CD4-positive, alpha-beta T cell (primary cell): ENCODE results near the gene RAP1A. TPM values are rescaled to one million over a fixed set of nuclear protein-coding genes. Genes with fewer than 3 reads are reported as not detected.
A peak's percentile ranks its signal among the peaks of the same experiment; 100 is the strongest.

Experiments used
- ATAC-seq: fragments of 200-7000 bp; cut with Tn5 transposase; one replicate; pipeline ENCODE4 v1.10.0; 2022; ENCODE audit warnings: mild to moderate bottlenecking; ENCODE audit not compliant: poor library complexity
- CTCF ChIA-PET: fragments of 350-600 bp; sonication (Branson Sonifier 250); formaldehyde crosslinking; loops from one replicate; lab custom pipeline; 2021; ENCODE audit warnings: antibody characterized with exemption, inconsistent platforms; lab: Charles Lee
- POLR2A ChIA-PET: fragments of 350-600 bp; sonication (Branson Sonifier 250); formaldehyde crosslinking; loops from one replicate; lab custom pipeline; 2021; ENCODE audit warnings: antibody characterized with exemption, inconsistent platforms; lab: Charles Lee
- DNase-seq, 14 experiments: peaks; one replicate each; pipeline ENCODE4 v3.0.0-alpha.2; 2013 to 2020; ENCODE audit warnings: mixed read lengths in 2 of 14
- H3K27ac ChIP-seq, 2 donors: one replicate each; pipeline versions ENCODE4 v1.5.1 to v1.7.0; 2013; ENCODE audit warnings: low read length in 2 of 2, low read depth in 1 of 2, mild to moderate bottlenecking in 1 of 2
- H3K27me3 ChIP-seq, 2 experiments: 1 replicate in 1 of 2; 2 replicates in 1 of 2; pipeline versions ENCODE4 v1.6.1 to v1.7.0; 2013; ENCODE audit warnings: low read length in 2 of 2, control low read depth in 1 of 2, mild to moderate bottlenecking in 1 of 2, moderate library complexity in 1 of 2; ENCODE audit not compliant: insufficient read depth in 2 of 2, control insufficient read depth in 1 of 2
- H3K36me3 ChIP-seq: one replicate; pipeline ENCODE4 v1.6.1; 2013; ENCODE audit warnings: low read length, control low read depth; ENCODE audit not compliant: insufficient read depth
- H3K4me1 ChIP-seq: one replicate; pipeline ENCODE4 v1.6.1; 2013; ENCODE audit warnings: low read length, control low read depth; ENCODE audit not compliant: insufficient read depth
- H3K4me3 ChIP-seq: one replicate; pipeline ENCODE4 v1.5.1; 2013; ENCODE audit warnings: mild to moderate bottlenecking, low read length, moderate library complexity
- H3K9me3 ChIP-seq, 2 experiments: 1 replicate in 1 of 2; 2 replicates in 1 of 2; pipeline versions ENCODE4 v1.6.1 to v1.7.0; 2013; ENCODE audit warnings: low read length in 2 of 2, mild to moderate bottlenecking in 2 of 2, control low read depth in 1 of 2, moderate library complexity in 1 of 2; ENCODE audit not compliant: control insufficient read depth in 1 of 2, insufficient read depth in 1 of 2
- H3K27ac Mint-ChIP-seq: one replicate; pipeline ENCODE4 v1.8.0; 2020; ENCODE audit warnings: mixed read lengths
- H3K27me3 Mint-ChIP-seq: one replicate; pipeline ENCODE4 v1.8.0; 2021; ENCODE audit warnings: mixed read lengths
- H3K36me3 Mint-ChIP-seq: one replicate; pipeline ENCODE4 v1.8.0; 2021; ENCODE audit warnings: low read depth, mixed read lengths
- H3K4me1 Mint-ChIP-seq: one replicate; pipeline ENCODE4 v1.8.0; 2021; ENCODE audit warnings: low read depth, mixed read lengths
- H3K4me3 Mint-ChIP-seq: one replicate; pipeline ENCODE4 v1.8.0; 2020; ENCODE audit warnings: mild to moderate bottlenecking, mixed read lengths
- H3K9me3 Mint-ChIP-seq: one replicate; pipeline ENCODE4 v1.8.0; 2020; ENCODE audit warnings: mixed read lengths
- intact Hi-C, 2 experiments: fragments of 100-400 bp; cut with DNase I in 1 of 2; cut with micrococcal nuclease in 1 of 2; formaldehyde crosslinking; loops; one replicate each; pipeline versions ENCODE4 v1.15.1 to v1.9.0; 2023 to 2025; cut with DNase I, micrococcal nuclease
- total RNA-seq, 174 experiments: library from RNA in 2 of 174; stranded (reverse) in 2 of 174; gene quantifications; one replicate each; pipeline ENCODE4 v1.2.3 and lab custom pipeline; 2021 to 2026
- TF ChIP-seq, protein P1 (sequence below): fragments of 200-600 bp; IDR thresholded peaks from one replicate; pipeline ENCODE4 v1.8.0; 2022; ENCODE audit warnings: antibody characterized with exemption, mild to moderate bottlenecking

The RAP1A gene
- total RNA-seq, 2 experiments from 2014 or later, result 63.8 to 67.1 TPM

DNA sequence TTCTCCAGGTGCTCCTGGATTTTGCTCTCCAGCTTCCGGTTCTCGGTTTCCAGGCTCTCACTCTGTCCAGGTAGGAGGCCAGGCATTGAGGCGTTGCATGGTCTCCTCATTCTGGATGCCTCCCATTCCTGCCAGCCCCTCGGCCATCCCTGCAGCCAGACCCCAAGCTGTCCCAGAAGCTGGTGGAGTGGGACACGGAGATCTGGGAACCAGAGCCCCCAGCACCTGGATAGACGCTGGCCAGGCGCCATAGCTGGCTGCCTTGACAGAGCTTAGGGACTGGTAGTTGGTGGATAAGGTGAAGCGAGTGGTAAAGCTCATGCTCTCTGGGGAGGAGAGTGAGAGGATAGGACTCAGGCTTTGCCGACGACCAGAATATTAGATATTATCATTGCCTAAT lies 29.6 kb downstream of the RAP1A start:
- Mint-ChIP-seq H3K4me1 (peaks cover 95% of the 10 kb centered on the region), H3K9me3 (no peaks in the 10 kb centered on the region), H3K36me3 (peaks cover 33% of the 10 kb centered on the region), H3K4me3 (no peak overlapping the region), H3K27me3 (no peaks in the 10 kb centered on the region), H3K27ac (peak overlapping the region; percentile 79)
- H3K27ac ChIP-seq, result no peak overlapping the region
- no peak overlapping the region for H3K4me3 ChIP-seq
- DNase-seq (no peak), ATAC-seq (no peak)
- no peaks in the 10 kb centered on the region for H3K9me3 ChIP-seq
- H3K27me3 ChIP-seq, result no peaks in the 10 kb centered on the region
- H3K36me3 ChIP-seq, result peaks cover 5% of the 10 kb centered on the region
- POLR2A ChIA-PET, result interaction anchor here (0.8 to 1.5 kb wide), 5 partner anchors 20 to 141 kb away, joined by 3 to 7 read pairs (median 4); partner anchors contain the start of gene RAP1A
- TF ChIP-seq, protein P1, sequence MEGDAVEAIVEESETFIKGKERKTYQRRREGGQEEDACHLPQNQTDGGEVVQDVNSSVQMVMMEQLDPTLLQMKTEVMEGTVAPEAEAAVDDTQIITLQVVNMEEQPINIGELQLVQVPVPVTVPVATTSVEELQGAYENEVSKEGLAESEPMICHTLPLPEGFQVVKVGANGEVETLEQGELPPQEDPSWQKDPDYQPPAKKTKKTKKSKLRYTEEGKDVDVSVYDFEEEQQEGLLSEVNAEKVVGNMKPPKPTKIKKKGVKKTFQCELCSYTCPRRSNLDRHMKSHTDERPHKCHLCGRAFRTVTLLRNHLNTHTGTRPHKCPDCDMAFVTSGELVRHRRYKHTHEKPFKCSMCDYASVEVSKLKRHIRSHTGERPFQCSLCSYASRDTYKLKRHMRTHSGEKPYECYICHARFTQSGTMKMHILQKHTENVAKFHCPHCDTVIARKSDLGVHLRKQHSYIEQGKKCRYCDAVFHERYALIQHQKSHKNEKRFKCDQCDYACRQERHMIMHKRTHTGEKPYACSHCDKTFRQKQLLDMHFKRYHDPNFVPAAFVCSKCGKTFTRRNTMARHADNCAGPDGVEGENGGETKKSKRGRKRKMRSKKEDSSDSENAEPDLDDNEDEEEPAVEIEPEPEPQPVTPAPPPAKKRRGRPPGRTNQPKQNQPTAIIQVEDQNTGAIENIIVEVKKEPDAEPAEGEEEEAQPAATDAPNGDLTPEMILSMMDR, result no peak
- CTCF ChIA-PET, result interaction anchor here (2.0 kb wide), 1 partner anchor 141 kb away, joined by 7 read pairs; no protein-coding TSS in a partner anchor
- H3K4me1 ChIP-seq, result peaks cover 60% of the 10 kb centered on the region
- intact Hi-C loops, result loop anchor here (5.0 to 10.0 kb wide), 2 partner anchors 54 to 82 kb away; no protein-coding TSS in a partner anchor

DNA sequence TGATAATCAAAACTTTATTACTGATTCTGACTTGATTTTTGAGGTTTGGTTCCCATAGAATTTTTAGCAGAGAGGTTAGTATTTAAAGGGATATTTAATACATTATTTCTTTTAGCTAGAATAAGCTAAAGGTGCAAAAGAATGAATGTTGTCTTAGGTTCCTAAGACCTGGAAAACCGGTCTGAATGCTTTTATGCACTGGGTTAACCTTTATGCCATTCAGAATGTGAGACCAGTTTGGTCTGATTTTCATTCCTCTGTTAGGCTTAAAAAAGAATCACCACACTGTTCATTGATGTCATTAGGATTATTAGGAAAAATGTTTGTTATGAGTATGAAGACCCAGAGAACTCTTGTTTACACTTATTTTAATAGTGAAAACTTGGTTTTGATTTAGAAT lies 30.1 kb downstream of the RAP1A start:
- Mint-ChIP-seq H3K27me3 (no peaks in the 10 kb centered on the region), H3K9me3 (no peaks in the 10 kb centered on the region), H3K4me1 (peaks cover 95% of the 10 kb centered on the region), H3K4me3 (no peak overlapping the region), H3K36me3 (peaks cover 28% of the 10 kb centered on the region), H3K27ac (peak overlapping the region; percentile 58)
- DNase-seq (no peak), ATAC-seq (no peak)
- Histone ChIP-seq H3K4me3 (no peak overlapping the region), H3K27me3 (no peaks in the 10 kb centered on the region), H3K4me1 (peaks cover 58% of the 10 kb centered on the region), H3K36me3 (peaks cover 5% of the 10 kb centered on the region), H3K27ac (no peak overlapping the region), H3K9me3 (no peaks in the 10 kb centered on the region)
- CTCF ChIA-PET, result interaction anchor here (2.0 kb wide), 1 partner anchor 141 kb away, joined by 7 read pairs; no protein-coding TSS in a partner anchor
- intact Hi-C loops, result loop anchor here (5.0 to 10.0 kb wide), 2 partner anchors 55 to 82 kb away; no protein-coding TSS in a partner anchor
- TF ChIP-seq, protein P1, result no peak
- POLR2A ChIA-PET, result interaction anchor here (0.8 to 1.5 kb wide), 3 partner anchors 21 to 142 kb away, joined by 4 to 7 read pairs (median 5); partner anchors contain the start of gene RAP1A

DNA sequence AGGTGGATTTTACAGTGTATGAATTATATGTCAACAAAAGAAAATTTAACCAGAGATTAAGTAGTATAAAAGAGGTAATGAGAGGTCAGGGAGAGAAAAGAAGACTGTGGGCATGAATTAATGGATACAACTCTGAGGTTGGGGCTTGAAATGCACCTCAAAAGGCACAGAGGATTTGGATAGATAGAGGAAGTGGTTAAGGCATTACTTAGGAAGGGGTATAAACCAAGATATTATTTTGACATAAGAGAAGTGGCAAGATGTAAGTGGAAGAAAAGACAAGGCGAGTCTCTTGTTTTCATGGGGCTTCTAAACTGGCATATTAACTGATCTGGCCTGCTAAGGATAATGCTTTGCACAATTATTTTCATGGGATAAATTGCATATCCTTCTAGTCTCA lies 34.1 kb downstream of the RAP1A start:
- DNase-seq, result peak in 1 of 14 experiments; percentile 29
- intact Hi-C loops, result loop anchor here in 1 of 2 experiments (2.0 kb wide), 1 partner anchor 145 kb away; no protein-coding TSS in a partner anchor
- peak overlapping the region; percentile 61 for H3K4me3 Mint-ChIP-seq

More for the DNA sequence above, 34.1 kb downstream of the RAP1A start:
- ATAC-seq, result peak; percentile 29
- TF ChIP-seq, protein P1, result no peak
- Histone ChIP-seq H3K4me1 (peaks cover 35% of the 10 kb centered on the region), H3K27me3 (no peaks in the 10 kb centered on the region), H3K36me3 (peaks cover 8% of the 10 kb centered on the region), H3K27ac (no peak overlapping the region), H3K9me3 (no peaks in the 10 kb centered on the region), H3K4me3 (no peak overlapping the region)
- H3K36me3 Mint-ChIP-seq, result peaks cover 14% of the 10 kb centered on the region
- H3K27ac Mint-ChIP-seq, result peak overlapping the region; percentile 40
- POLR2A ChIA-PET, result no interaction called here
- H3K27me3 Mint-ChIP-seq, result no peaks in the 10 kb centered on the region
- CTCF ChIA-PET, result no interaction called here
- H3K4me1 Mint-ChIP-seq, result peaks cover 82% of the 10 kb centered on the region
- H3K9me3 Mint-ChIP-seq, result no peaks in the 10 kb centered on the region
